Pancreas (tissue), 10 donors: Measurements from ENCODE around the gene CNGA2. TPM values are rescaled to one million over a fixed set of nuclear protein-coding genes. Genes with fewer than 3 reads are reported as not detected.

Experiments used
- ATAC-seq, 4 donors: fragments of 200-7000 bp; cut with Tn5 transposase; one replicate each; pipeline versions ENCODE4 v1.8.0 to v1.9.1; 2020; ENCODE audit warnings: mild to moderate bottlenecking in 4 of 4, moderate library complexity in 4 of 4
- DNase-seq, 6 donors: peaks; one replicate each; pipeline ENCODE4 v3.0.0-alpha.2; 2020
- FAIRE-seq: peaks from 2 replicates; lab custom pipeline; 2012; peaks lifted over from hg19 to GRCh38; lab: Jason Lieb, UNC
- H3K27ac ChIP-seq, 4 donors: fragments of 200-600 bp; sonication (generic); 1 replicate in 3 of 4; 2 replicates in 1 of 4; pipeline versions ENCODE4 v1.5.0 to v1.8.0; 2020
- H3K27me3 ChIP-seq, 4 donors: fragments of 200-600 bp; one replicate each; pipeline ENCODE4 v1.8.0; 2021
- H3K36me3 ChIP-seq, 3 donors: fragments of 200-600 bp; sonication (generic) in 1 of 3; one replicate each; pipeline versions ENCODE4 v1.5.0 to v1.8.0; 2020 to 2021
- H3K4me1 ChIP-seq, 3 donors: fragments of 200-600 bp; one replicate each; pipeline ENCODE4 v1.8.0; 2021
- H3K4me3 ChIP-seq, 4 donors: fragments of 200-600 bp; sonication (generic) in 2 of 4; one replicate each; pipeline versions ENCODE4 v1.5.0 to v1.8.0; 2020 to 2021
- H3K9me3 ChIP-seq, 4 donors: fragments of 200-600 bp; one replicate each; pipeline ENCODE4 v1.8.0; 2021
- CTCF ChIP-seq, 4 donors: fragments of 200-600 bp; sonication (generic) in 3 of 4; IDR thresholded peaks; one replicate each; pipeline versions ENCODE4 v1.5.0 to v1.8.0; 2021; ENCODE audit warnings: antibody characterized with exemption in 4 of 4
- WGBS, 2 donors: extraction: QIAGEN DNeasy Blood & Tissue Kit; methylation state at CpG; one replicate each; pipeline ENCODE4 v1.1.7; 2013; 5-methylcytosine and 5-hydroxymethylcytosine counted together
- intact Hi-C, 3 donors: fragments of 100-400 bp; cut with DNase I; formaldehyde crosslinking; loops; one replicate each; pipeline versions ENCODE4 v1.11.1 to v1.14.2; 2022
- polyA plus RNA-seq, 2 donors: library from polyadenylated mRNA; stranded (reverse); fragments of 200-250 nt; gene quantifications; one replicate each; pipeline ENCODE4 v1.2.3, GENCODE V29; 2013
- total RNA-seq, 6 donors: library from RNA; stranded (reverse); fragmentation: NEBNext Ultra II Directional in 4 of 6; extraction: Animal tissue kit (Norgen Biotek cat#: 25700) in 4 of 6; gene quantifications; one replicate each; pipeline versions ENCODE4 v1.2.1 to v1.2.4, GENCODE V29; 2021 to 2023
- donor health status: healthy with polysubstance abuse.
- donor health status: DM: no; HTN: no; CAD: no; lungs with moderate emphysema.
- donor health status: DM: no; HTN: no; CAD: no.
- donor health status: control.
- donor health status: control.
- donor health status: Bipolar disorder and iron deficiency.
- donor health status: DM: yes; HTN: yes; CAD: no.
- donor health status: DM: no; HTN: no; CAD: no.
- donor health status: DM: no; HTN: no; CAD: no.
- donor health status: DM: yes; HTN: yes; CAD: no.

CNGA2 gene
- total and polyA plus RNA-seq, 8 donors: not detected

DNA sequence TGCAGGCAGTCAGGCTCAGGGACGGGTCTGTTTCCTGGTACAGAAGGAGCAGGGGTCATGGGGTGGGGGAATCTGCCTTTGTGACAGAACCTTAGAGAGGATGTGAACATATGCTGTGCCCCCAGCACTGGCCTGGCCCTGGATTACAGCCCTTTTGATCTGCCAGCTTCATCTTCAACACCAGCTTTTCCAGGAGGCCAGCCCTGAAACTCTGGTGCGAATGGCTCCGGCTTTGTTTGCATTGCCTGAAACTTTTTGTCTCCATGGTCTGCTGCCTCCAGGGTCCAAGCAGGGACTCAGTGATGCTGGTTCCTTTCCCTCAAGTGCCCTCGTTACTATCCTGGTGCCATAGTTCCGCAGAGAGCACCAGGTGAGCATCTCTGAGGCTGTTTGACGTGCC, 2.1 kb downstream of the CNGA2 start:
- FAIRE-seq: no peak

GRCh38 chrX:151737494-151737893, 2.9 kb downstream of the CNGA2 start:
- FAIRE-seq: no peak
- Histone ChIP-seq H3K9me3 (no peaks in the 10 kb centered on the region), H3K36me3 (no peaks in the 10 kb centered on the region), H3K27me3 (no peaks in the 10 kb centered on the region), H3K4me1 (no peaks in the 10 kb centered on the region), H3K27ac (no peak overlapping the region), H3K4me3 (no peak overlapping the region)
- intact Hi-C loops: no loop called here
- WGBS, 2 donors: 55 to 56% methylated on average over 5 of the region's 5 CpGs
- no peak for TF ChIP-seq CTCF (IDR thresholded peaks at IDR 0.05)
- ATAC-seq: no peak
- peak in 2 of 6 donors; percentile 1 to 5 for DNase-seq

More for the DNA sequence above, 2.1 kb downstream of the CNGA2 start:
- 55 to 61% methylated on average over 6 of the region's 6 CpGs for WGBS, 2 donors
- ATAC-seq (no peak), DNase-seq (no peak)
- intact Hi-C loops: no loop called here
- H3K27ac ChIP-seq: no peak overlapping the region
- no peaks in the 10 kb centered on the region for H3K4me1 ChIP-seq
- H3K4me3 ChIP-seq: no peak overlapping the region
- no peaks in the 10 kb centered on the region for H3K9me3 ChIP-seq
- H3K27me3 ChIP-seq: peaks cover 0 to 2% (median 0%) of the 10 kb centered on the region in 4 donors
- no peaks in the 10 kb centered on the region for H3K36me3 ChIP-seq
- no peak for TF ChIP-seq CTCF (IDR thresholded peaks at IDR 0.05)

GRCh38 chrX:151738751-151739150, 4.2 kb downstream of the CNGA2 start:
- intact Hi-C loops: no loop called here
- Histone ChIP-seq H3K27me3 (no peaks in the 10 kb centered on the region), H3K27ac (no peak overlapping the region), H3K4me1 (no peaks in the 10 kb centered on the region), H3K4me3 (no peak overlapping the region), H3K9me3 (no peaks in the 10 kb centered on the region), H3K36me3 (no peaks in the 10 kb centered on the region)
- FAIRE-seq: no peak
- no peak for ATAC-seq
- no peak for TF ChIP-seq CTCF (IDR thresholded peaks at IDR 0.05)
- peak in 2 of 6 donors; percentile 6 to 28 for DNase-seq
- WGBS, 2 donors: 61 to 66% methylated on average over 7 of the region's 7 CpGs

- DNase-seq: peak in 1 of 6 donors; percentile 3
- intact Hi-C loops: no loop called here
- no peaks in the 10 kb centered on the region for H3K9me3 ChIP-seq
- H3K27me3 ChIP-seq: peaks cover 0 to 1% (median 0%) of the 10 kb centered on the region in 4 donors
- TF ChIP-seq CTCF (IDR thresholded peaks at IDR 0.05): no peak
- no peak overlapping the region for H3K4me3 ChIP-seq
- no peak for ATAC-seq
- 62 to 65% methylated on average over 4 of the region's 4 CpGs for WGBS, 2 donors
- H3K36me3 ChIP-seq: no peaks in the 10 kb centered on the region
- no peak overlapping the region for H3K27ac ChIP-seq
- H3K4me1 ChIP-seq: no peaks in the 10 kb centered on the region
- no peak for FAIRE-seq
Measured at GRCh38 chrX:151741606-151742005, 7.1 kb downstream of the CNGA2 start.

DNA sequence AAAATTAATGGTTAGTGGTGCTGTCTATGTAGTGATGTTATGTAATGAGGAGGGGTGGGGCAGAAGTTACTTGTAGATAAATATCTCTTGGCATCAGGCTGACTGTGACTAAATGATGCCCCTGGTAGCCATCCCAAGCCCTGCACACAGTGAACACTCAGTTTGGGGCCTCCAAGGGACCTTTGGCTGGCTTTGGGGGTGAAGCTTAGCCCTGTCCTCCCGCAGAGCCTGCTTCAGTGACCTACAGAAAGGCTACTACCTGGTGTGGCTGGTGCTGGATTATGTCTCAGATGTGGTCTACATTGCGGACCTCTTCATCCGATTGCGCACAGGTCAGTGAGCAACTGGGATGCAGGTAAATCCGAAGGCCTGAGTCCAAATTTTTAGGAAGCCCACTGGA, 7.8 kb downstream of the CNGA2 start:
- Histone ChIP-seq H3K4me1 (no peaks in the 10 kb centered on the region), H3K4me3 (no peak overlapping the region), H3K9me3 (no peaks in the 10 kb centered on the region), H3K27ac (no peak overlapping the region), H3K36me3 (no peaks in the 10 kb centered on the region), H3K27me3 (peaks cover 0 to 5% (median 0%) of the 10 kb centered on the region in 4 donors)
- DNase-seq (peak in 1 of 6 donors; percentile 3), FAIRE-seq (no peak), ATAC-seq (no peak)
- intact Hi-C loops: no loop called here
- no peak for TF ChIP-seq CTCF (IDR thresholded peaks at IDR 0.05)
- WGBS, 2 donors: 78 to 86% methylated on average over 5 of the region's 5 CpGs
